ENCODE data around the gene ERC2. TPM values are rescaled to one million over a fixed set of nuclear protein-coding genes. Genes with fewer than 3 reads are reported as not detected.

ERC2 gene
- total RNA-seq, 1 experiment from 2014 or later = 0.77 TPM

DNA sequence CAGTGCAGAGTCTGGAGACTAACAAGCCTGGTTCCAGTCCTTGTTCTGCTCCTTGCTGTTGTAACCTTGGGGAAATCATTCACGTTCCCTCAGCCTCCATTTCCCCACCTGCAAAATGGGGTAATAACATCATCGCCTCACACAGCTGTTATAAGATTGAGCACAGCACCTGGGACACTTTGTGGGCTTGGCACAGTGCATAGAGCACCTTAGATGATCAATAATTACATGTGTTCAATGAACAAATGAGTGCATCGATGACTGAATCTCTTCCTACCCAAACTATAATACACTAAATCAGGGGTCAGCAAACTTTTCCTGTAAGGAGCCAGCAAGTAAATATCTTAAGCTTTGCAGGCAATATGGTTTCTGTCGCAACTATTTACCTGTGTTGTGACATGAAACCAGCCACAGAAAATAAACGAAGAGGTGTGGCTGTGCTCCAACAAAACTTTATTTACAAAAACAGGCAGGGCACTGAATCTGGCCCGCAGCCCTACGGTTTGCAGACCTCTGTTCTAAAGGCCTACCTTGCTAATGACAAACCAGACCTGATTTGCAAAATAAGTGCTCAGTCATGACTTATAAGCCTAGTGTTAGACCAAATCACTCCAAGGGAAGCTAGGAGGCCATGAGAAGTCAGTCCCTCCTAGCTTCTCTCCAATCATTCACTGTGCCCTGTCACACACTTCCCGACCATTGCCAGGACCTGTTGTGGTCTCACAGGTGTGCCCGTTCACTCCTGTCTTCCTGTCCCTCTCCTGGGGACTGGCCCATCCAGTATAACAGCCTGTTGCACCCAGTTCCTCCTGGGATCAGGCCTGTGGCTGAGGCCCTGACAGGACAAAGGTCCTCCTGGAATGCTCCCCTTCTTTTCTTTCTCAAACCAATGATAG lies 831.7 kb downstream of the ERC2 start:
- Histone ChIP-seq H3K9me2 (replicated peaks; ENCODE audit: low read length) (no peaks in the 10 kb centered on the region), H4K20me1 (ENCODE audit: low read length) (no peaks in the 10 kb centered on the region), H3K27me3 (ENCODE audit: low read length) (no peaks in the 10 kb centered on the region), H2AFZ (ENCODE audit: low read length) (peak overlapping the region; percentile 51), H3K9me3 (ENCODE audit: low read length) (no peaks in the 10 kb centered on the region), H3K4me3 (ENCODE audit: low read length) (no peak overlapping the region), H3K79me2 (ENCODE audit: low read length) (no peaks in the 10 kb centered on the region), H3K4me1 (ENCODE audit: insufficient read depth, low read length) (peaks cover 14% of the 10 kb centered on the region), H3F3A (ENCODE audit: low read length, unreplicated experiment) (no peaks in the 10 kb centered on the region), H3K9ac (ENCODE audit: low read length) (no peak overlapping the region), H3K4me2 (ENCODE audit: low read length) (peak overlapping the region; percentile 39), H3K36me3 (ENCODE audit: low read depth, low read length) (no peaks in the 10 kb centered on the region), H3K27ac (ENCODE audit: low read length) (peak overlapping the region; percentile 5; the same call in 1 of the 2 replicates)
- ChIA-PET CTCF (no interaction called here), POLR2A (ENCODE audit: unreplicated experiment) (no interaction called here)
- peak; percentile 49 for DNase-seq
- intact Hi-C loops (cut with micrococcal nuclease) = no loop called here
- TF ChIP-seq, protein P1, sequence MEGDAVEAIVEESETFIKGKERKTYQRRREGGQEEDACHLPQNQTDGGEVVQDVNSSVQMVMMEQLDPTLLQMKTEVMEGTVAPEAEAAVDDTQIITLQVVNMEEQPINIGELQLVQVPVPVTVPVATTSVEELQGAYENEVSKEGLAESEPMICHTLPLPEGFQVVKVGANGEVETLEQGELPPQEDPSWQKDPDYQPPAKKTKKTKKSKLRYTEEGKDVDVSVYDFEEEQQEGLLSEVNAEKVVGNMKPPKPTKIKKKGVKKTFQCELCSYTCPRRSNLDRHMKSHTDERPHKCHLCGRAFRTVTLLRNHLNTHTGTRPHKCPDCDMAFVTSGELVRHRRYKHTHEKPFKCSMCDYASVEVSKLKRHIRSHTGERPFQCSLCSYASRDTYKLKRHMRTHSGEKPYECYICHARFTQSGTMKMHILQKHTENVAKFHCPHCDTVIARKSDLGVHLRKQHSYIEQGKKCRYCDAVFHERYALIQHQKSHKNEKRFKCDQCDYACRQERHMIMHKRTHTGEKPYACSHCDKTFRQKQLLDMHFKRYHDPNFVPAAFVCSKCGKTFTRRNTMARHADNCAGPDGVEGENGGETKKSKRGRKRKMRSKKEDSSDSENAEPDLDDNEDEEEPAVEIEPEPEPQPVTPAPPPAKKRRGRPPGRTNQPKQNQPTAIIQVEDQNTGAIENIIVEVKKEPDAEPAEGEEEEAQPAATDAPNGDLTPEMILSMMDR (conservative IDR thresholded peaks at IDR 0.05; ENCODE audit: low read depth, low read length) = no peak
- TF ChIP-seq EZH2 (IDR thresholded peaks at IDR 0.05; ENCODE audit: low read length, unreplicated experiment) = no peak
- no peak for TF ChIP-seq EZH2phosphoT487 (IDR thresholded peaks at IDR 0.05; ENCODE audit: borderline replicate concordance, low read length)
- BruUV-seq (replicated peaks) = no TSS peak
- no peak for ATAC-seq

DNA sequence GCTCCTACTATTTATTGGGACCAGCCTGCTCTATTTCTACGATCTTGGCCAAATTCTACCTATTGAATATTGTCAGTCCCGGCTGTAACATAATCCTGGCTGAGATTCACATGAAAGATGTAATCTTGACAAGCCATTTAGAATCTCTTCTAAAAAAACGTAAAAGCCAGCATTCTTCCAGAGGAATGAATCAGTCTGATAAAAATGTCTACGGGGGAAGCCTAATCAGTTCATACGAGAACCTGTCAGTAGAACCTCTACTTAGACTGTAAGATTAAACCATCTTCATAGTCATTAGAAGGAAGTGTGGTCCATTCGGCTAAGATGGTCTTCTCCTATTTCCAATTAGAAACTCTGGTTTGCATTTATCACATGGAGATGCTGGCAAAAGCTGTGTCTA lies 833.9 kb downstream of the ERC2 start:
- Histone ChIP-seq H3K9me3 (ENCODE audit: low read length) (no peaks in the 10 kb centered on the region), H3K36me3 (ENCODE audit: low read depth, low read length) (no peaks in the 10 kb centered on the region), H2AFZ (ENCODE audit: low read length) (no peak overlapping the region), H3K9me2 (replicated peaks; ENCODE audit: low read length) (no peaks in the 10 kb centered on the region), H3K27me3 (ENCODE audit: low read length) (no peaks in the 10 kb centered on the region), H4K20me1 (ENCODE audit: low read length) (no peaks in the 10 kb centered on the region), H3K9ac (ENCODE audit: low read length) (no peak overlapping the region), H3K4me1 (ENCODE audit: insufficient read depth, low read length) (peaks cover 13% of the 10 kb centered on the region), H3K27ac (ENCODE audit: low read length) (no peak overlapping the region), H3K4me2 (ENCODE audit: low read length) (no peak overlapping the region), H3K79me2 (ENCODE audit: low read length) (no peaks in the 10 kb centered on the region), H3F3A (ENCODE audit: low read length, unreplicated experiment) (no peaks in the 10 kb centered on the region), H3K4me3 (ENCODE audit: low read length) (no peak overlapping the region)
- CTCF ChIA-PET = no interaction called here
- ATAC-seq (no peak), DNase-seq (no peak)
- intact Hi-C loops (cut with micrococcal nuclease) = no loop called here
- BruUV-seq (replicated peaks) = no TSS peak
- POLR2A ChIA-PET (ENCODE audit: unreplicated experiment) = no interaction called here
- TF ChIP-seq, protein P1 (conservative IDR thresholded peaks at IDR 0.05; ENCODE audit: low read depth, low read length) = no peak
- TF ChIP-seq EZH2 (IDR thresholded peaks at IDR 0.05; ENCODE audit: low read length, unreplicated experiment) (no peak), EZH2phosphoT487 (IDR thresholded peaks at IDR 0.05; ENCODE audit: borderline replicate concordance, low read length) (no peak)

DNA sequence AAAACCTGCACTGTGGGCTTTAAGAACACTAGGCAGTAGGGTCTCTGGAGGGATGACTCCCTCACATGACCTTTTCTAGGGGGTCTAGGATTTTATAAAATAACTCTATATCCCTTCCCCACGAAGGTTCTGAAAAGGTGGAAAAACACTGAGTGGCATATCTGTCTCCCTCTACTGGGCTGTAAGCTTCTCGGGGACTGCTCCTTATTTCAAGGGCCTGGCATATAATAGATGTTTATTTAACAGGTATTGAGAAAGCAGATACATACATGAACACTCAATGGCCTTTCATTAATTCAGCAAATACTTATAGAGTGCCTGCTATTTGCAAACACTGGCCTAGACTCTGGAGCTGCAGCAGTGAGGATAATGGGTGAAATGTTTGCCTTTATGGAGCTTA lies 834.9 kb downstream of the ERC2 start:
- intact Hi-C loops (cut with micrococcal nuclease) = no loop called here
- no peak overlapping the region for H3K27ac ChIP-seq (ENCODE audit: low read length)
- H3F3A ChIP-seq (ENCODE audit: low read length, unreplicated experiment) = no peaks in the 10 kb centered on the region
- H3K36me3 ChIP-seq (ENCODE audit: low read depth, low read length) = no peaks in the 10 kb centered on the region
- no peaks in the 10 kb centered on the region for H4K20me1 ChIP-seq (ENCODE audit: low read length)
- BruUV-seq (replicated peaks) = no TSS peak
- POLR2A ChIA-PET (ENCODE audit: unreplicated experiment) = no interaction called here
- TF ChIP-seq EZH2 (IDR thresholded peaks at IDR 0.05; ENCODE audit: low read length, unreplicated experiment) (no peak), EZH2phosphoT487 (IDR thresholded peaks at IDR 0.05; ENCODE audit: borderline replicate concordance, low read length) (no peak)
- TF ChIP-seq, protein P1 (conservative IDR thresholded peaks at IDR 0.05; ENCODE audit: low read depth, low read length) = no peak; the same call in 1 of the 2 replicates
- no peak overlapping the region for H3K9ac ChIP-seq (ENCODE audit: low read length)
- no peaks in the 10 kb centered on the region for H3K27me3 ChIP-seq (ENCODE audit: low read length)
- no peak for DNase-seq
- no peaks in the 10 kb centered on the region for H3K9me2 ChIP-seq (replicated peaks; ENCODE audit: low read length)
- ATAC-seq = no peak
- H3K9me3 ChIP-seq (ENCODE audit: low read length) = no peaks in the 10 kb centered on the region
- H3K79me2 ChIP-seq (ENCODE audit: low read length) = no peaks in the 10 kb centered on the region
- H3K4me3 ChIP-seq (ENCODE audit: low read length) = no peak overlapping the region
- no peak overlapping the region for H2AFZ ChIP-seq (ENCODE audit: low read length)
- no peak overlapping the region for H3K4me2 ChIP-seq (ENCODE audit: low read length)
- peaks cover 13% of the 10 kb centered on the region for H3K4me1 ChIP-seq (ENCODE audit: insufficient read depth, low read length)
- CTCF ChIA-PET = no interaction called here

Measured in PC-3 (cell line).